ENCODE results near the gene FECH.

- TF ChIP-seq CTCF (optimal IDR thresholded peaks at IDR 0.05 in 1 of 3, IDR thresholded peaks at IDR 0.05 in 1 of 3, conservative IDR thresholded peaks at IDR 0.05 in 1 of 3; ENCODE audit: extremely low read depth in 1 of 3, insufficient read depth in 2 of 3, low read length in 3 of 3) = no peak
- TF ChIP-seq EZH2 (IDR thresholded peaks at IDR 0.05; ENCODE audit: low read length) = no peak
These were observed 31.4 kb downstream of the FECH start for GRCh38 chr18:57555134-57555533.
